Neural cell (in vitro differentiated cells): ENCODE data around the gene CTBP2. TPM values are rescaled to one million over a fixed set of nuclear protein-coding genes. Genes with fewer than 3 reads are reported as not detected.

ENCODE experiments used
- H2AFZ ChIP-seq: fragments of 200-600, 300-800 bp; sonication (generic), shearing (Covaris generic); 2 replicates; pipeline ENCODE4 v1.6.0; 2014; ENCODE audit warnings: low read depth, mild to moderate bottlenecking, antibody characterized with exemption, low read length, moderate library complexity
- H3F3A ChIP-seq: fragments of 200-600 bp; shearing (Covaris generic); 2 replicates; pipeline ENCODE4 v1.6.1; 2016; ENCODE audit warnings: mild to moderate bottlenecking, moderate library complexity, mixed read lengths, antibody characterized with exemption, low read length; ENCODE audit not compliant: insufficient read depth, poor library complexity, severe bottlenecking
- H3K27ac ChIP-seq: fragments of 200-600, 300-800 bp; sonication (generic), shearing (Covaris generic); 2 replicates; pipeline ENCODE4 v1.5.1; 2014; ENCODE audit warnings: mild to moderate bottlenecking, low read length, moderate library complexity
- H3K27me3 ChIP-seq: fragments of 300-800, 200-600 bp; sonication (generic), shearing (Covaris generic); 2 replicates; pipeline ENCODE4 v1.6.0; 2014; ENCODE audit warnings: mild to moderate bottlenecking, low read depth, low read length, moderate library complexity; ENCODE audit not compliant: insufficient read depth
- H3K36me3 ChIP-seq: fragments of 300-800, 200-600 bp; sonication (generic), shearing (Covaris generic); 2 replicates; pipeline ENCODE4 v1.5.1; 2014; ENCODE audit warnings: mild to moderate bottlenecking, antibody characterized with exemption, low read length, moderate library complexity; ENCODE audit not compliant: insufficient read depth
- H3K4me2 ChIP-seq: fragments of 300-800, 200-600 bp; sonication (generic), shearing (Covaris generic); 2 replicates; pipeline ENCODE4 v1.6.0; 2014; ENCODE audit warnings: mild to moderate bottlenecking, low read length
- H3K4me3 ChIP-seq: fragments of 300-800, 200-600 bp; sonication (generic), shearing (Covaris generic); 2 replicates; pipeline ENCODE4 v1.5.1; 2014; ENCODE audit warnings: mild to moderate bottlenecking, low read length, moderate library complexity
- H3K79me2 ChIP-seq: fragments of 200-600 bp; shearing (Covaris generic); replicated peaks from 2 replicates; pipeline ENCODE4 v1.6.0; 2014; ENCODE audit warnings: mild to moderate bottlenecking, low read length, moderate library complexity; ENCODE audit not compliant: insufficient read depth
- H3K9ac ChIP-seq: fragments of 300-800, 200-600 bp; sonication (generic), shearing (Covaris generic); 2 replicates; pipeline ENCODE4 v1.6.1; 2016; ENCODE audit warnings: mild to moderate bottlenecking, low read length, mixed read lengths
- H3K9me2 ChIP-seq: fragments of 200-600 bp; shearing (Covaris generic); 2 replicates; pipeline ENCODE4 v1.6.1; 2016; ENCODE audit warnings: mild to moderate bottlenecking, low read length, mixed read lengths; ENCODE audit not compliant: insufficient read depth
- H3K9me3 ChIP-seq: fragments of 200-600, 300-800 bp; sonication (generic), shearing (Covaris generic); 2 replicates; pipeline ENCODE4 v1.6.1; 2016; ENCODE audit warnings: mild to moderate bottlenecking, mixed run types, low read length, moderate library complexity, mixed read lengths
- H4K20me1 ChIP-seq: fragments of 200-600 bp; shearing (Covaris generic); 2 replicates; pipeline ENCODE4 v1.6.1; 2016; ENCODE audit warnings: mild to moderate bottlenecking, mixed run types; ENCODE audit not compliant: insufficient read depth
- CTCF ChIP-seq: fragments of 450-650 bp; IDR thresholded peaks from 2 replicates; pipeline ENCODE4 v1.5.1; 2014; ENCODE audit warnings: antibody characterized with exemption, mild to moderate bottlenecking, moderate library complexity; ENCODE audit not compliant: poor library complexity, severe bottlenecking
- EP300 ChIP-seq: fragments of 450-650 bp; conservative IDR thresholded peaks from 2 replicates; pipeline ENCODE4 v1.6.1; 2014; ENCODE audit warnings: antibody characterized with exemption, mild to moderate bottlenecking, moderate library complexity; ENCODE audit not compliant: poor library complexity, severe bottlenecking
- EZH2 ChIP-seq: fragments of 200-600, 300-800 bp; shearing (Covaris generic), sonication (generic); IDR thresholded peaks from 2 replicates; pipeline ENCODE4 v1.6.1; 2014; ENCODE audit warnings: antibody characterized with exemption, low read length, borderline replicate concordance, mild to moderate bottlenecking; ENCODE audit not compliant: insufficient read depth, poor library complexity, severe bottlenecking
- MXI1 ChIP-seq: fragments of 450-650 bp; conservative IDR thresholded peaks from 2 replicates; pipeline ENCODE4 v1.6.1; 2014; ENCODE audit warnings: antibody characterized with exemption, mild to moderate bottlenecking; ENCODE audit not compliant: poor library complexity, severe bottlenecking
- POLR2AphosphoS5 ChIP-seq: IDR thresholded peaks from 2 replicates; pipeline ENCODE4 v1.6.1; 2012
- RAD21 ChIP-seq: fragments of 450-650 bp; conservative IDR thresholded peaks from 2 replicates; pipeline ENCODE4 v1.6.1; 2014; ENCODE audit warnings: antibody characterized with exemption, mild to moderate bottlenecking, moderate library complexity
- REST ChIP-seq: IDR thresholded peaks from 2 replicates; pipeline ENCODE4 v1.6.1; 2012; ENCODE audit warnings: borderline replicate concordance
- SMC3 ChIP-seq: fragments of 450-650 bp; conservative IDR thresholded peaks from 2 replicates; pipeline ENCODE4 v1.6.1; 2014; ENCODE audit warnings: antibody characterized with exemption, mild to moderate bottlenecking, moderate library complexity; ENCODE audit not compliant: poor library complexity
- TAF1 ChIP-seq: IDR thresholded peaks from 2 replicates; pipeline ENCODE4 v1.6.1; 2012; ENCODE audit warnings: low read depth
- polyA plus RNA-seq: library from polyadenylated mRNA; depleted of rRNA; stranded (reverse); fragments of >200 nt; gene quantifications from 2 replicates; pipeline ENCODE4 v1.2.3, GENCODE V29; 2014

The CTBP2 gene
- polyA plus RNA-seq, 1 donor from 2014 or later: 59.5 TPM

GRCh38 chr10:124994573-124995473 lies 165.5 kb downstream of the CTBP2 start:
- Histone ChIP-seq H2AFZ (no peak overlapping the region), H3K27me3 (no peaks in the 10 kb centered on the region), H3K4me3 (no peak overlapping the region), H3K9me2 (no peaks in the 10 kb centered on the region), H4K20me1 (no peaks in the 10 kb centered on the region), H3K9ac (no peak overlapping the region), H3K4me2 (no peak overlapping the region), H3K27ac (no peak overlapping the region), H3K36me3 (peaks cover 6% of the 10 kb centered on the region), H3K9me3 (no peaks in the 10 kb centered on the region), H3F3A (no peaks in the 10 kb centered on the region), H3K79me2 (no peaks in the 10 kb centered on the region)
- TF ChIP-seq EP300: no peak
- no peak for TF ChIP-seq EZH2
- TF ChIP-seq SMC3: no peak
- TF ChIP-seq REST: no peak
- TF ChIP-seq MXI1: no peak
- TF ChIP-seq TAF1: no peak
- TF ChIP-seq RAD21: no peak
- TF ChIP-seq CTCF: no peak
- TF ChIP-seq POLR2AphosphoS5: no peak

GRCh38 chr10:124993736-124994451 lies 166.5 kb downstream of the CTBP2 start:
- H3K4me3 ChIP-seq: no peak overlapping the region
- no peak overlapping the region for H2AFZ ChIP-seq
- no peaks in the 10 kb centered on the region for H3K27me3 ChIP-seq
- H3K27ac ChIP-seq: no peak overlapping the region
- H3F3A ChIP-seq: no peaks in the 10 kb centered on the region
- no peaks in the 10 kb centered on the region for H4K20me1 ChIP-seq
- no peak for TF ChIP-seq RAD21
- no peak for TF ChIP-seq EP300
- no peak for TF ChIP-seq CTCF
- TF ChIP-seq POLR2AphosphoS5: no peak
- TF ChIP-seq EZH2: no peak
- TF ChIP-seq MXI1: no peak
- TF ChIP-seq REST: no peak
- no peak for TF ChIP-seq TAF1
- TF ChIP-seq SMC3: no peak
- no peak overlapping the region for H3K9ac ChIP-seq
- no peak overlapping the region for H3K4me2 ChIP-seq
- H3K36me3 ChIP-seq: peaks cover 6% of the 10 kb centered on the region
- no peaks in the 10 kb centered on the region for H3K9me3 ChIP-seq
- no peaks in the 10 kb centered on the region for H3K9me2 ChIP-seq
- no peaks in the 10 kb centered on the region for H3K79me2 ChIP-seq
